Ascending aorta (tissue), 2 donors: Measurements from ENCODE around the gene GPC3. TPM values are rescaled to one million over a fixed set of nuclear protein-coding genes. Genes with fewer than 3 reads are reported as not detected.

Experiments
- DNase-seq, 2 donors: peaks; one replicate each; pipeline ENCODE4 v3.0.0-alpha.2; 2019; ENCODE audit warnings: low spot score in 2 of 2
- H3K27ac ChIP-seq, 2 donors: fragments of 200-600 bp; sonication (generic); one replicate each; pipeline ENCODE4 v1.5.1; 2016 to 2017; ENCODE audit warnings: mild to moderate bottlenecking in 1 of 2
- H3K27me3 ChIP-seq: fragments of 200-600 bp; sonication (generic); one replicate; pipeline ENCODE4 v1.5.1; 2017
- H3K36me3 ChIP-seq, 2 donors: fragments of 200-600 bp; sonication (generic); one replicate each; pipeline ENCODE4 v1.5.1; 2016
- H3K4me1 ChIP-seq, 2 donors: fragments of 200-600 bp; sonication (generic); one replicate each; pipeline ENCODE4 v1.5.1; 2016 to 2017; ENCODE audit warnings: mild to moderate bottlenecking in 1 of 2
- H3K4me3 ChIP-seq, 2 donors: fragments of 200-600 bp; sonication (generic); one replicate each; pipeline ENCODE4 v1.5.1; 2016 to 2017; ENCODE audit warnings: mild to moderate bottlenecking in 1 of 2
- H3K9me3 ChIP-seq, 2 donors: fragments of 200-600 bp; sonication (generic); one replicate each; pipeline ENCODE4 v1.5.1; 2016
- intact Hi-C: fragments of 100-400 bp; cut with DNase I; formaldehyde crosslinking; loops from one replicate; pipeline ENCODE4 v1.15.1; 2023
- total RNA-seq: library from RNA; depleted of rRNA; stranded (reverse); fragments of >200 nt; gene quantifications from one replicate; pipeline ENCODE4 v1.1.0, GENCODE V29; 2016
- TF ChIP-seq, protein P1 (sequence below), 3 experiments: fragments of 200-600 bp in 2 of 3; fragments of 450-650 bp in 1 of 3; sonication (generic) in 2 of 3; IDR thresholded peaks; one replicate each; pipeline ENCODE4 v1.5.1; 2016 to 2019; ENCODE audit warnings: antibody characterized with exemption in 3 of 3, mild to moderate bottlenecking in 1 of 3, moderate library complexity in 1 of 3

GPC3 gene
- total RNA-seq, 1 donor from 2014 or later = 0.75 TPM

DNA sequence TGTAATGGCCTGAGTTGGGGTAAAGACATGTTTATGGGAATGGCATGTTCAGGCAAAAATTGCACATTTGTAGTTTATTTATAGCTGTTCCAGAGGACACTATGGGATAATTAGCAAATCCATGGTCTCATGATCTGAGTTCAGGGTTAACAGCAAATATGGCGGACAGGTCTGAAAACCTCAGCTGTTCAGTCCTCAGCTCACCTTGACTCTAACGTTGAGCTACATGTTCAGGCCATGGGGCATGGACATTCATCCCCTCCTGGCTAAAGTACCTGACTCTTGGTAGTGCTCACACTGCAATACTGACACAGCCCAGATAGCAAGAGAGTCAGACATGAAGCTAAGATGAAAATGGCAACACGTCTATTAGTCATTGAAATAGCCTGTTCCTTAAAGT lies 408.5 kb downstream of the GPC3 start:
- no peak for DNase-seq
- TF ChIP-seq, protein P1, sequence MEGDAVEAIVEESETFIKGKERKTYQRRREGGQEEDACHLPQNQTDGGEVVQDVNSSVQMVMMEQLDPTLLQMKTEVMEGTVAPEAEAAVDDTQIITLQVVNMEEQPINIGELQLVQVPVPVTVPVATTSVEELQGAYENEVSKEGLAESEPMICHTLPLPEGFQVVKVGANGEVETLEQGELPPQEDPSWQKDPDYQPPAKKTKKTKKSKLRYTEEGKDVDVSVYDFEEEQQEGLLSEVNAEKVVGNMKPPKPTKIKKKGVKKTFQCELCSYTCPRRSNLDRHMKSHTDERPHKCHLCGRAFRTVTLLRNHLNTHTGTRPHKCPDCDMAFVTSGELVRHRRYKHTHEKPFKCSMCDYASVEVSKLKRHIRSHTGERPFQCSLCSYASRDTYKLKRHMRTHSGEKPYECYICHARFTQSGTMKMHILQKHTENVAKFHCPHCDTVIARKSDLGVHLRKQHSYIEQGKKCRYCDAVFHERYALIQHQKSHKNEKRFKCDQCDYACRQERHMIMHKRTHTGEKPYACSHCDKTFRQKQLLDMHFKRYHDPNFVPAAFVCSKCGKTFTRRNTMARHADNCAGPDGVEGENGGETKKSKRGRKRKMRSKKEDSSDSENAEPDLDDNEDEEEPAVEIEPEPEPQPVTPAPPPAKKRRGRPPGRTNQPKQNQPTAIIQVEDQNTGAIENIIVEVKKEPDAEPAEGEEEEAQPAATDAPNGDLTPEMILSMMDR (IDR thresholded peaks at IDR 0.05) = no peak
- H3K27ac ChIP-seq = no peak overlapping the region
- H3K27me3 ChIP-seq = no peaks in the 10 kb centered on the region
- H3K9me3 ChIP-seq = no peaks in the 10 kb centered on the region
- no peaks in the 10 kb centered on the region for H3K36me3 ChIP-seq
- no peak overlapping the region for H3K4me3 ChIP-seq
- H3K4me1 ChIP-seq = no peaks in the 10 kb centered on the region
- intact Hi-C loops = no loop called here

DNA sequence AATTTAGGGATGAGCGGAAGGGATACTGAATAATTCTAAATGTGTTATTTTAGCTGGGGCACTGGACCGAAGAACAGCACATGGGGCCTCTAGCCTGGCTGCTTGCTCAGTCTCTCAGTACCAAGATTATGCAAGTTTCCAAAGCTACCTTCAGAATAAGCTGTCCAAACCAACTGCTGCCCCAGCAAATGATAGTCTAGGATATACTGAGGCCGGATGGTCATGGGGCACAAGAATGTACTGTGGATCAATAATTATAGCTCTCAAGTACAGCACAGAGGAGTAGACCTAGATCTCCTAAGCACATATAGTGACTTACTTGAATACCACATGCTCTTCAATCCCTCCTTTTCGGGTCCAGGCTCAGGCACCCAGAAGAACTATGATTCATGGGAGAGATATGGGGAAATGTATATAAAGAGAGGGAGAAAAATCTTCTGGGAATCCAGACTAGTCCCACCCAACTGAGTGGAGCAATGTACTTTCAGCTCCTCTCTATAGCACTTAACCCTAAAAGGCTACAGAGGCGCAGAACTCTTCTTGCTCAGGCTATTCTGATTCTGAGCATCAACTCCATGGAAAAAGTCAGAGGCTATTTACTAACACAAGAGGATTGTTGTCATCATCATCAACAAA lies 409.8 kb downstream of the GPC3 start:
- Histone ChIP-seq H3K4me1 (no peaks in the 10 kb centered on the region), H3K27me3 (no peaks in the 10 kb centered on the region), H3K27ac (no peak overlapping the region), H3K9me3 (no peaks in the 10 kb centered on the region), H3K36me3 (no peaks in the 10 kb centered on the region), H3K4me3 (no peak overlapping the region)
- TF ChIP-seq, protein P1 (IDR thresholded peaks at IDR 0.05) = no peak
- intact Hi-C loops = no loop called here
- no peak for DNase-seq

DNA sequence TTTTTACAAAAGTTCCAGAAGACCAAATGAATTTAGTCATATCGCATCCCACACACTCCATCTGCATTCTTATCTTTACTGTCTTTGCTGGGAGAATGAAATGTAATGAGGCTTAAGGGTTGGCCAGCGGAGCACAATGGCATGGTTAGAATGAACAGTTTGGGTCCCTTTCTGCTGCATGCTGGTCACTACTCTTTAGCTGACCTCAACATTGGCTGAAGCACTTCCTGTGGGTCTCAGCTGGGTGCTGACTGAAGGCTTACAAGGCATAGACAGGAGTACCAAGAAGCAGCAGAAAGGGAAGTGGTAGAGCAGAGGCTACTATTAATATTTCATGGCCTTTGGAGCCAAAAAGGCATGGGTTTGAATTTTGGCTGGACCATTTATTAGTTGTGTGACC lies 410.7 kb downstream of the GPC3 start:
- H3K27ac ChIP-seq = no peak overlapping the region
- DNase-seq = no peak
- intact Hi-C loops = no loop called here
- no peak overlapping the region for H3K4me3 ChIP-seq
- TF ChIP-seq, protein P1 (IDR thresholded peaks at IDR 0.05) = no peak
- no peaks in the 10 kb centered on the region for H3K4me1 ChIP-seq
- H3K9me3 ChIP-seq = no peaks in the 10 kb centered on the region
- no peaks in the 10 kb centered on the region for H3K36me3 ChIP-seq
- H3K27me3 ChIP-seq = no peaks in the 10 kb centered on the region

DNA sequence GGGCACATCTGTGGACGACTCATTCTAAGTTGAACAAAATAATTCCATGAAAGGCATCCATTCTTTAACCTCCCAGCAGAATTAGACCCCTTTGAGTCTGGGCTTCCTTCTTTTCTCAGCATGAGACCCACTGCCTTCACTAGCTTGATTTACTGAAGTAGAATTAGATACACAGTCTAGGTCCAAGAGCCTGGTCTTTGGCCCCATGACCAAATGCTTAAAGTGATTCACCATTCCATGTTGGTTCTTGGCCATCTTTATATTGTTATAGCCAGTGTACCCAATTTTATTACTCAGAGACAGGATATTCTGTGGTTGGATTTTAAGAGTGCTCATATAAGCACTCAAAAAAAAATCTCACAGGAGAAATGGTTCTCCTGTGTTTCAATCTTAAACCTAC lies 414.8 kb downstream of the GPC3 start:
- TF ChIP-seq, protein P1 (IDR thresholded peaks at IDR 0.05) = no peak
- Histone ChIP-seq H3K9me3 (no peaks in the 10 kb centered on the region), H3K27me3 (no peaks in the 10 kb centered on the region), H3K27ac (no peak overlapping the region), H3K4me3 (no peak overlapping the region), H3K4me1 (no peaks in the 10 kb centered on the region), H3K36me3 (no peaks in the 10 kb centered on the region)
- intact Hi-C loops = no loop called here
- no peak for DNase-seq

DNA sequence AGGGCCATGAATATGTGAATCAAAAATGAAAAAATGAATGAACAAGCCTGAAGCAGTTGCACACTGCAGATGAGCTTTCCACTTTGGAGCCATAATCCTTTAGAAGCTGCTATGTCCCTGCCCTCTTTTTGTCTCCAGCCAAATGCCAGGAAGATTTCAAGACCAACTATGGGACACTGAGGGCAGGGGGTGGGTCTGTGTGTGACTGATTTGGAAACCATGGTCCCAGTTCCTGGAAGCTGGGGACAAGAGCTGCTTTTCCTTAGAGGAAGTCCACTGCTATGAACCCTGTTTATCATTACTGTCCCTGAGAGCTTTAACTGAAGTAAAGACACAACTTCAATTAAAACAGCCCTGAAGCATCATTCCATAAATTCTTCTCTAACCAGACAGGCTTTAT lies 416.2 kb downstream of the GPC3 start:
- no peaks in the 10 kb centered on the region for H3K4me1 ChIP-seq
- H3K4me3 ChIP-seq = no peak overlapping the region
- no peaks in the 10 kb centered on the region for H3K27me3 ChIP-seq
- H3K9me3 ChIP-seq = no peaks in the 10 kb centered on the region
- TF ChIP-seq, protein P1 (IDR thresholded peaks at IDR 0.05) = no peak
- no peak for DNase-seq
- H3K36me3 ChIP-seq = no peaks in the 10 kb centered on the region
- intact Hi-C loops = no loop called here
- H3K27ac ChIP-seq = no peak overlapping the region

DNA sequence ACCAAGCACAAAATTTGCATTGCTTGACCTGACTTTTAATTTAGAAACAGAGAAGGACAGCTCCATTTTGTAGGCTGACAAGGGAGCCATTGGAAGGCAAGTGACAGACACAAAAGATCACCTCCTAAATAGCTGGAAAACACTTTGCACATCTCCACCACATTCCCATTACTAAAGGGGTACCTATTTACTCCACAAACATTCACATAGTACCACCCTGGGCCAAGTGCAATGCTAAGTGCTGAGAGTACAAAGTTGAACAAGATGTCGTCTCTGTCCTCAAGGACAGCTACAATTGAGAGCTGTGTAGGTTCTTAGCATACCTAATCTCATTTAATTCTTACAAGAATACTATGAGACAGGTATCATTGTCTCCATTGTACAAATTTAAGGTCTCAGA lies 417.3 kb downstream of the GPC3 start:
- Histone ChIP-seq H3K27me3 (no peaks in the 10 kb centered on the region), H3K27ac (no peak overlapping the region), H3K4me3 (no peak overlapping the region), H3K36me3 (no peaks in the 10 kb centered on the region), H3K9me3 (no peaks in the 10 kb centered on the region), H3K4me1 (no peaks in the 10 kb centered on the region)
- intact Hi-C loops = no loop called here
- DNase-seq = no peak
- TF ChIP-seq, protein P1 (IDR thresholded peaks at IDR 0.05) = no peak
